Naive B cell (primary cell): ENCODE data around the gene DYTN. TPM values are rescaled to one million over a fixed set of nuclear protein-coding genes. Genes with fewer than 3 reads are reported as not detected.
A peak's percentile ranks its signal among the peaks of the same experiment; 100 is the strongest.

Experiments
- ATAC-seq, 2 donors: fragments of 150-1000 bp; cut with Tn5 transposase; 2 replicates each; pipeline ENCODE4 v1.10.0; 2021; ENCODE audit warnings: low read depth in 2 of 2, mild to moderate bottlenecking in 2 of 2, moderate library complexity in 2 of 2
- DNase-seq: peaks from one replicate; pipeline ENCODE4 v3.0.0; 2022
- H3K27ac Mint-ChIP-seq, 6 donors: one replicate each; pipeline ENCODE4 v1.8.0; 2020 to 2022; ENCODE audit warnings: mild to moderate bottlenecking in 6 of 6, mixed read lengths in 6 of 6, moderate library complexity in 5 of 6, inconsistent platforms in 2 of 6
- H3K27me3 Mint-ChIP-seq, 3 donors: one replicate each; pipeline ENCODE4 v1.8.0; 2021 to 2022; ENCODE audit warnings: mixed read lengths in 3 of 3, mild to moderate bottlenecking in 1 of 3
- H3K36me3 Mint-ChIP-seq, 2 donors: one replicate each; pipeline ENCODE4 v1.8.0; 2020 to 2022; ENCODE audit warnings: mixed read lengths in 2 of 2, inconsistent platforms in 1 of 2, mild to moderate bottlenecking in 1 of 2
- H3K4me1 Mint-ChIP-seq, 3 donors: one replicate each; pipeline ENCODE4 v1.8.0; 2020 to 2022; ENCODE audit warnings: mixed read lengths in 3 of 3, inconsistent platforms in 1 of 3, mild to moderate bottlenecking in 1 of 3, moderate library complexity in 1 of 3
- H3K4me3 Mint-ChIP-seq, 8 donors: one replicate each; pipeline ENCODE4 v1.8.0; 2020 to 2022; ENCODE audit warnings: mild to moderate bottlenecking in 8 of 8, mixed read lengths in 8 of 8, moderate library complexity in 8 of 8, inconsistent platforms in 2 of 8
- H3K9me3 Mint-ChIP-seq, 7 donors: one replicate each; pipeline ENCODE4 v1.8.0; 2020 to 2022; ENCODE audit warnings: mixed read lengths in 7 of 7, mild to moderate bottlenecking in 5 of 7, inconsistent platforms in 2 of 7, moderate library complexity in 1 of 7
- polyA plus RNA-seq, 6 donors: library from polyadenylated mRNA; unstranded; fragments of 300-500 nt; fragmentation: Illumina TruSeq; gene quantifications; one replicate each; pipeline ENCODE4 v1.2.3, GENCODE V29; 2021; ENCODE audit warnings: low read depth in 6 of 6

DYTN gene
- polyA plus RNA-seq, 6 donors from 2014 or later: not detected

GRCh38 chr2:206626108-206626507 is 92.1 kb downstream of the DYTN start:
- ATAC-seq (no peak), DNase-seq (no peak)
- Mint-ChIP-seq H3K27ac (no peak overlapping the region), H3K36me3 (no peaks in the 10 kb centered on the region), H3K4me1 (no peaks in the 10 kb centered on the region), H3K27me3 (peaks cover 10 to 37% (median 19%) of the 10 kb centered on the region in 3 donors), H3K9me3 (peaks cover 0 to 3% (median 0%) of the 10 kb centered on the region in 7 donors), H3K4me3 (no peak overlapping the region)

GRCh38 chr2:206619011-206619410 is 99.2 kb downstream of the DYTN start:
- DNase-seq (no peak), ATAC-seq (no peak)
- Mint-ChIP-seq H3K4me1 (no peaks in the 10 kb centered on the region), H3K36me3 (no peaks in the 10 kb centered on the region), H3K4me3 (no peak overlapping the region), H3K27ac (no peak overlapping the region), H3K9me3 (no peaks in the 10 kb centered on the region), H3K27me3 (no peaks in the 10 kb centered on the region)

- no peak for DNase-seq
- H3K4me1 Mint-ChIP-seq: no peaks in the 10 kb centered on the region
- no peaks in the 10 kb centered on the region for H3K9me3 Mint-ChIP-seq
- no peaks in the 10 kb centered on the region for H3K27me3 Mint-ChIP-seq
- no peak for ATAC-seq
- H3K27ac Mint-ChIP-seq: no peak overlapping the region
- no peaks in the 10 kb centered on the region for H3K36me3 Mint-ChIP-seq
- no peak overlapping the region for H3K4me3 Mint-ChIP-seq
Observed at GRCh38 chr2:206616151-206616550, 102.0 kb downstream of the DYTN start.

- no peaks in the 10 kb centered on the region for H3K27me3 Mint-ChIP-seq
- no peaks in the 10 kb centered on the region for H3K36me3 Mint-ChIP-seq
- no peaks in the 10 kb centered on the region for H3K9me3 Mint-ChIP-seq
- H3K27ac Mint-ChIP-seq: no peak overlapping the region
- H3K4me1 Mint-ChIP-seq: no peaks in the 10 kb centered on the region
- no peak for ATAC-seq
- no peak overlapping the region for H3K4me3 Mint-ChIP-seq
- no peak for DNase-seq
Observed at GRCh38 chr2:206615417-206616089, 102.6 kb downstream of the DYTN start.

- Mint-ChIP-seq H3K4me1 (no peaks in the 10 kb centered on the region), H3K27me3 (no peaks in the 10 kb centered on the region), H3K9me3 (no peaks in the 10 kb centered on the region), H3K27ac (no peak overlapping the region), H3K36me3 (no peaks in the 10 kb centered on the region), H3K4me3 (no peak overlapping the region)
- ATAC-seq (no peak), DNase-seq (no peak)
Observed at GRCh38 chr2:206614811-206615210, 103.4 kb downstream of the DYTN start.

GRCh38 chr2:206611736-206612135 is 106.5 kb downstream of the DYTN start:
- Mint-ChIP-seq H3K36me3 (no peaks in the 10 kb centered on the region), H3K27me3 (no peaks in the 10 kb centered on the region), H3K4me1 (no peaks in the 10 kb centered on the region), H3K27ac (no peak overlapping the region), H3K9me3 (no peaks in the 10 kb centered on the region), H3K4me3 (peak overlapping the region in 1 of 8 donors; percentile 42)
- DNase-seq (no peak), ATAC-seq (no peak)

- Mint-ChIP-seq H3K36me3 (no peaks in the 10 kb centered on the region), H3K9me3 (no peaks in the 10 kb centered on the region), H3K4me1 (no peaks in the 10 kb centered on the region), H3K27me3 (no peaks in the 10 kb centered on the region), H3K4me3 (no peak overlapping the region), H3K27ac (no peak overlapping the region)
- DNase-seq: no peak
- no peak for ATAC-seq
Observed at GRCh38 chr2:206611191-206611590, 107.0 kb downstream of the DYTN start.

GRCh38 chr2:206610451-206610850 is 107.7 kb downstream of the DYTN start:
- Mint-ChIP-seq H3K27me3 (no peaks in the 10 kb centered on the region), H3K4me3 (no peak overlapping the region), H3K9me3 (no peaks in the 10 kb centered on the region), H3K36me3 (no peaks in the 10 kb centered on the region), H3K27ac (no peak overlapping the region), H3K4me1 (no peaks in the 10 kb centered on the region)
- ATAC-seq (no peak), DNase-seq (no peak)

GRCh38 chr2:206603243-206603642 is 115.0 kb downstream of the DYTN start:
- Mint-ChIP-seq H3K36me3 (no peaks in the 10 kb centered on the region), H3K27me3 (no peaks in the 10 kb centered on the region), H3K27ac (peak overlapping the region in 1 of 6 donors; percentile 70), H3K9me3 (peaks cover 0 to 1% (median 0%) of the 10 kb centered on the region in 7 donors), H3K4me3 (no peak overlapping the region), H3K4me1 (peaks cover 0 to 4% (median 0%) of the 10 kb centered on the region in 3 donors)
- no peak for ATAC-seq
- DNase-seq: no peak

Other genes starting within 250 kb of the DYTN start
- not detected for gene FAM237A, start 75.9 kb downstream of the DYTN start, polyA plus RNA-seq
- gene MDH1B, start 46.9 kb upstream of the DYTN start, polyA plus RNA-seq: not detected
- gene FASTKD2, start 47.2 kb upstream of the DYTN start, polyA plus RNA-seq: 10 to 100 TPM; 16.5 to 25.8 (median 22.2) TPM
- gene CPO, start 221.1 kb upstream of the DYTN start, polyA plus RNA-seq: not detected